22Rv1 (cell line): ENCODE measurements around the gene GLP1R.

Experiments used
- CTCF ChIP-seq: fragments of 450-650 bp; IDR thresholded peaks from 2 replicates; pipeline ENCODE4 v1.5.1; 2017; ENCODE audit warnings: mild to moderate bottlenecking
- ZFX ChIP-seq: fragments of 450-650 bp; IDR thresholded peaks from 2 replicates; pipeline ENCODE4 v1.6.1; 2017; ENCODE audit warnings: antibody characterized with exemption, borderline replicate concordance

- no peak for TF ChIP-seq CTCF
- TF ChIP-seq ZFX: no peak
These were observed at the start of gene GLP1R for GRCh38 chr6:39048481-39049399.
